ENCODE measurements around the gene PALS2.
A peak's percentile ranks its signal among the peaks of the same experiment; 100 is the strongest.

PALS2 gene

DNA sequence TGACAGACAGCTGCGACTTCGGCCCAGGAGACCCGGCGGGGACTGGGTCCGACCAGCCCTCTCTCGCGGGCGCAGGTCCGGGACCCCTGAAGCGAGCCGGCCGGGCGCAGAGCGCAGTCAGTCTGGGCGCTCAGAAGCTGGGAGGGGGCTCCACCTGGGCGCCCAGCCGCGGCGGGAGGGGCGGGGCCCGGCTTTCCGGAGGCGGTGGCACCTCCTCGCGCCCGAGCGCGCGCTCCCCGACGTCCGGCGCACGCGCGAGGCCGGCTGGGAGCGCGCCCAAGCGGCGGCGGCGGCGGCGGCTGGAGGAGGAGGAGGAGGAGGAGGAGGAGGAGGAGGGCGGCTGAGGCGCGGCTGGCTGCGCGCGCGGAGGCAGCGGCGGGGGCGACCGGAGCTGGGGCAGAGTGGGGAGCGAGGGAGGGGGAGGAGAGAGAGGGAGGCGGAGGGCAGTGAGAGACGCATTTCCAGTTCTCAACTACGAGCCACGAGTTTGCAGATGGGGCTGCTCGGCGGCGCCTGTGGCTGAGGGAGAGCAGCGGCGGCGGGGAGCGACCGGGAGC lies at the start of gene PALS2:
Gene PALS2 (plus strand): TSS at position 456 of the 557 bp plus-strand sequence. CDS start 50,216 bp downstream, outside the sequence.
- DNase-seq = peak; percentile 88

GRCh38 chr7:24531255-24531654 lies 42.0 kb upstream of the PALS2 start:
- no peak for DNase-seq

DNA sequence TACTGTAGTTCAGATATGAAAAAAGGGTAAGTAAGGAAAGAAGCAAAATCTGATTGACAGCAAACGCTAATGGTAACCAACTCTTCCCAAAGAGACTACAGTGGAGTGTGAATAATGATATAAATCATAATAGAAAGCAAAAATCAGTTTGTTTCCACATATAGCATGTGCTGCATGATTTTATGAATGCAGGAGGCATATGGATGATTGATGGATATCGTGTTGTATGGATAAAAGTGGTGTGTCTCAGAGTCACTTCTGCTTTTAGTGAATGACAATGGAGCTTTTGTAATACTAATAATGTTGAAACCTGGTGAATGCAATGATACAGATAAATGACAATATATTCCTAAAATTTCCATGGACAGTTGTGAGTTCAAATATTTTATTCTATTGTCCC lies 36.6 kb upstream of the PALS2 start:
- DNase-seq = no peak

GRCh38 chr7:24540956-24541355 lies 32.3 kb upstream of the PALS2 start:
- no peak for DNase-seq

DNA sequence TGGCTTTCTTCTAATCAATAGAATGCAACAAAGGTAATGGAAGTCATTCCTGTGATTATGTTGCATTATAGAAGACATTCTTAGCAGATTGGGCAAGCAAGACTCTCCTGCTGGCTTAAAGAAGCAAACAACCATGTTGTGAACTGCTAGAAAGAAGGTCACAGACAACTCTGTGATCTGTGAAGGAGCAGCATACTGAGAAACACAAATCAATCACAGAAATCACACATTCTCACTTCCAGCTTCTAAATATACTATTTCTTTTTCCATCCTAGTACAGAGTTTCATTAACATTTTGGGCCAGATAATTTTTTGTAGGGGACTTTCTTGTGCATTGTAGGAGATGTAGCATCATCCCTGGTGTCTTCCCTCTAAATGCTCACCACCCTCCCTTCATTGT lies 28.0 kb upstream of the PALS2 start:
- no peak for DNase-seq

- no peak for DNase-seq
Measured at GRCh38 chr7:24548390-24548789, 24.9 kb upstream of the PALS2 start.

- DNase-seq = no peak
Measured at GRCh38 chr7:24549991-24550390, 23.3 kb upstream of the PALS2 start.

DNA sequence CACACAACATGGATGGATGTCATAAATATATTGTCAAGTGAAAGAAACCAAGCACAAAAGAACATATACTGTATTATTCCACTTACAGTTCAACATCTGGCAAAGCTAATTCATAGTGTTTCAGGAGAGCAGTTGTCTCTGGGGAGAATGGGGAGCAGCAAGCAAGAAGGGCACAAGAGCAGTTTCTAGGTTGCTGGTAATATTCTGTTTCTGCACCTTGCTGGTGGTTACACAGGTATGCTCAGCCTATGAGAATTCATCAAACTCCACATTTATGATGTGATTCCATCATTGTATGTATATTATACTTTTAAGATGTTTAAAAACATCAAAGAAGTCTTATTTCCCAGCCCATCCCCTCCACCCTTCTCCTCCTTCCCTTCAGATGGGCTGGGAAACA lies 18.1 kb upstream of the PALS2 start:
- DNase-seq = no peak

- no peak for DNase-seq
Measured at GRCh38 chr7:24555719-24556118, 17.5 kb upstream of the PALS2 start.

GRCh38 chr7:24560772-24561171 lies 12.5 kb upstream of the PALS2 start:
- no peak for DNase-seq

DNA sequence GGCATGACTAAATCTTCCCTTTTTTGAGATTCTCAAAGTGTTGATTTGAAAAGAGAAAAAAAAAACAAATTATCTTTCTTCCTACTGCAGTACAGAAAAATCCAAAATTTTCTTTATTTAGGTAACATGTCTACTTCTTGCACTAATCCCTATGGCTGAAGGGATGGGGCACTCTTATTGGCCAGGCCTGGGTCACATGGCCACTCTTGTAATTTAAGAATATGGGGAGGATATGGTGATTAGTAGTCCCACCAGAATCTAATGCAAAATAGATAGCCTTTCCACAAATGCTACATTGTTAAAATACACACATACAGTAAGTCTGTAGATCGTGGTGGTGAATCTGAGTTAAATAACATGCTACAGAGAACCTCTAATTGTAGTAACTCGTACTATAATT lies 7.0 kb upstream of the PALS2 start:
- DNase-seq = no peak

DNA sequence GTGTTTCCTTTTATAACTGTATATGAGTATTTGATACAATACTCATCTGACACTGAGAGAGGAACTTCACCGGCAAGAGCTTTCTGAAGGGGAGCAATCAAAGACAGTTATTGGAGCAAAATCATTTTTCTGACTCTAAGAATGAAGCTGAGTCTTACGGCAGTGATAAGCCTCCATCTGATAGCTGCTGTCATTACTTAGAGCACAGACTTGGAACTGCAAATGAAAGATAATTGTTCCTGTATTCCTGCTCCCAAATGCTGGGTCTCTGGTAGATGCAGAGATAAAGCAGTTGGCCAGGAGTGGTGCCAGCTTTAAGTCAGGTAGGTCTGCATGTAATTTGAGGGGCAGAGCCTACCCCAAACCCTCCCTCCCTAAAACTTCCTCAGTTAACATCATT lies 2.3 kb upstream of the PALS2 start:
- DNase-seq = no peak

DNA sequence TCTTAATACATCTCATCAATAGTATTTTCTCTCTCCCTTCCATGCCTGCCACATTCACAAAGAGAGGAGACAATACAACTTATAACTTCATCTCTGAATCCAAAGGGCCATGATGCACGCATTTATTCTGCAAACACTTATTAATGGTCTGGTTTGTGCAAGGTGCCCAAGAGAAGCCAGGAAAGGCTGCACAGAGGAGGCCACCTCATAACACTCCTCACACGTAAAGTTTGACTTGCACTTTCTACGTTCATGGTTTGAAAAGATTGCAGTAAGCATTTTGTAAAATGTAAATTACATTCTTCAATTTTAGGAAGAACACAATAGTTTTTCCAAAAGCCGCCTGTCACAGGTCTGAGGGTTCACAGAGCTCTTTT lies 1.2 kb upstream of the PALS2 start:
- DNase-seq = no peak

DNA sequence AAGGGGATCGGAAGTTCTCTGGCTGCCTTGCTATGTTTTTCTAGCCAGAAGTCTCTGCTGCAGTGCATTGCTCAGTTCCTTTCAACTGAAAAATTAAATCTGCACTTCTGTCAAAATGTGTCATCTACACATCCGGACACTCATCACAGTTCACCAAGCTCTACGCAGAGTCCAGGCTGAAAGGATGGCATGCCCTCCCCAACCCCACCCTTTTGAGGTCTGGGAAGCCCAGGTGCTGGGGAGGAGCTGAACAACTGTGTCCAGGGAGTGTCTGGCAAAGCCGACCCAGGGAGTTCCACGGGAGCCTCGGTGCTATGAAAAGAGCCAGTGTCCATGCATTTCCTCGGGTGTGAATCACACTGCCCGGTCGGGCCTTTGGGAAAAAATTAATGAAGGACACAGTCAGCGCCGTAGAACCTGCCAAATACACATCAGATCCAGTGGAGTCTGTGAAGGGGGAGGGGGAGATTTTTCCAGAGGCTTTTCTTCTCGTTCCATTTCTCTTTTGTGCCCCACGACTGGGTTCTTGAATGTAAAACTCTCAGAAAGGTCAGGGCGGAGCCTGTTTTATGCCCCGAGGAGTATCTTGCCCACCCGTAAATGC lies 757 bp upstream of the PALS2 start:
- no peak for DNase-seq

- DNase-seq = peak; percentile 75
Measured at GRCh38 chr7:24573554-24574338, 494 bp downstream of the PALS2 start.

DNA sequence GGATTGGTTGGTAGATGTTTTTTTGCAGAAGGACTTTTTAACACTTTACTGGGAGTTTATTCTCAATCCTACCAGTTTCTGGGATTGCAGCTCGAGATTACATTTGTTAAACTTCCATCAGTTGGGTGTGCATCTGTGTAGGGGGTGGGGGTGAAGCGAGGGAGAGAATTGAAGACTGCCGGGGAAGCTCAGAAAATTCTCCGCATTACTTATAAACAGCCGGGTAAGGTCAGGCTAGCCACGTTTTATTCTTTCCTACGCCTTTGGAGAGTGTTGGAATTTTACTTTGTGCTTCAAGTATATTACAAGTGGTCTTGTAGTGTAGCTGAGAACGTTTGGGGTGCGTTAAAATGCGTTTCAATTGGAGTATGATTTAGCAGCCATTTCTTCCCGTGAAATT lies 1.1 kb downstream of the PALS2 start:
- DNase-seq = no peak

DNA sequence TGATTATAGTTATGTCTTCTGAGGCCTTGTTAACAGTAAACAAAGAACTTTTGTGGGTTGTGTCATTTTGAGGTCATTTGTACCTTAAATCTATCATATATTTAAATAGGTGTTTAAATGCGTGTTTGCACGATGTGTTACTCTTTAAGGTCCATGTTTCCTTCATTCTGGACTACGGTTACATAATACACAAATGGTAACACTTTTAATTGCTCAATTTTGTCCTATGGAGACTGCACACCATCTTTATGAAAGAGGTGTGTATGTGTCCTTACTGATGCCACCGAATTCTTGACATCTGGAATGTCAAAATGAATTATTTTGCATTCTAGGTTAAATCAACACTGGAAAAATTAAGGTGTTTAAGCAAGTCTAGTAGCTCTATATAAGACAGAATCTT lies 1.7 kb downstream of the PALS2 start:
- DNase-seq = no peak

DNA sequence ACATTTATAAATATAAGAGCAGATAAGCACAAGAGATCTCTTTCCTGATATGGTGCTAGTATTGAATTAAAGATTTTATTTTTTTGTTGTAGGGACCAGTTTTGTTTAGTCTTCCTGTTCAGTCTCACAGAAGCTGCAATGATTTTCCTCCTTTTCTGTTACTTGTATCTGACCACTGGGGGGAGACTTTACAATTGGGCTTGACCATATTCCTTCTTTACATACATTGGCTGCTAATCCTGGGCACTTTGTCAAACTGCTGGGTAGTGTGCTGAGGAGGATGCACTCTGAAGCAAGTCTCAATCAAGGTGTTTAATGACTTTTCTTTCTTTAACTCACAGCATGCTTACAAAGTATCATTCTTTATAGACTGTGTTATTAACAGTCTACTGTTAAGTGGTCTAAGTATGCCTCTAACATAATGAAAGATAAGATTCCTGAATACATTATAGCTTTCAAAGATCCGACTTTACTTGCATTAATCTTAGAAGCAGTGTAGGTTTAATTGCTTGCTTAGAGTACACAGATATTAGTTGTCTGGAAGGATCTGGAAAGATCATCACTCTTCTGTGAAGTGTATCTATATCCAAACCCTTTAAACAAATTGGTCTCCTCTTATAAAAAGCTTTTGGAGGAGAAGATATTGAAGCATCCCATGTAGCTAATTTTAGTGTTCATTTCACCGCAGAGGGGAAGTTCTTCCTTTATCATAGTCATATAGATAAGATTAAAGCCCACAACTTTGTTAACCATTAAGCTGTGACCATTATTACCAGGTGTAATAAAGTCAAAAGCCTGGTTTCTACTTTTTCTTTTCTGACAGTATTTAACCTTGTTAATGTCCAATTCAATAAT lies 3.1 kb downstream of the PALS2 start:
- DNase-seq = peak; percentile 49

DNA sequence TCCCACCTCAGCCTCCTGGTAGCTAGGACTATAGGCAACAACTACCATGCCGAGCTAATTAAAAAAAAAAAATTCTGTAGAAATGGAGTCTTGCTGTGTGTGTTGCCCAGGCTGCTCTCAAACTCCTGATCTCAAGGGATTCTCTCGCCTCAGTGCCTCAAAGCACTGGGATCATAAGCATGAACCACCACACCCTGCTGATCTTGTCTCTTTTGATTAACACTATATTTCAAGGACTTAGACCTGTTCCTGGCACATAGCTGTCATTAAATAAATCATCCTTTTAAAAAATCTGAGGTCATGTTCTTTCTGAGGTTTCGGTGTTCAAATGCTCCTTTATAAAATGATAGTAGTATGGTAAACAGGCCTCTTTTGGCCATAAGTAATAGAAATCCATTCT lies 4.8 kb downstream of the PALS2 start:
- no peak for DNase-seq

DNA sequence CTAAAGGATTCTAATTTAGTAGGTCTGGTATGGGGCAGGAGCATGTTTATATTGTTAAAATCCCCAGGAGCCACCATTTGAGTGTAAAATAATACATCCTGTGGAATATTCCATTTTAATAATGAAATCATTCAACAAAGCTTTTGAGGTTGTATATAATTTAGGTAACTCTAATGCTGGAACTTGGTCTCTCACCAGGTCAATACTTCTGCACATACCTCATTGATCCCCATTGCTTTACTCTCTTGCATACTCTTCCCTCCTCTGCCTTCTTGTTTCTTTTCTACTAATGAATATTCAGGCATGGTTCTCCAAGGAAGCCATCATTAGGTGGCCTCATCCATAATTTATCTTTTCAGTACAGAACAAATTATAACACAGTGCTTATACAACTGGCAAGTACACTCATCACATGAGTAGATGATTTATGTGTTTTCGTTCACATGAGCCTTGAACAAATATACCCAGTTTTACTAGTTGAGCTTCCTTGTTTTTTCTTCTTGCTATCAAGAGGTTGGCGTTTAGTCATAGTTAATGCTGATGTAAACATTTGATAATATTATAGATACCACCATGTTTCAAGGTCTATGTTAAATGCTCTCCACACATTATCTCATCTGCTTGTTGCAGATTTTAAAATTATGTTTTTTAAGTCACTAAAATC lies 7.2 kb downstream of the PALS2 start:
- no peak for DNase-seq

DNA sequence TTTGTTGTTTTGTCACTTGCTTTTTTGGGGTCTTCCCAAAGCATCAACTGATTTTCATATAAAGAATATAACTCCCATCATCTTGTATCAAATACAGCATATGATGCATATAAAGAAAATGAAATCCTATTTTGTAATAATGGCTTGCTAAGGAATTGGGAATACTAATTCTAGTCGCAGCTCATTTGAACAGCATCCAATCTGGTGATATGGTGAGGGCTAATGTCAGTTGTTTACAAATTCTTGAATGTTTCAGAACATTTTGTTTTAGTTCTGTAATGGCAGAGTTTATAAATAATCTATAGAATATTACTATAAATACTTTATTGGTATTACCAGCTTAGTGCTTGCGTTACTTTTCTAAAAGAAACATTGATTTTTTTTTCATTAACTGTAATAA lies 8.9 kb downstream of the PALS2 start:
- no peak for DNase-seq

GRCh38 chr7:24587853-24588252 lies 14.6 kb downstream of the PALS2 start:
- no peak for DNase-seq

DNA sequence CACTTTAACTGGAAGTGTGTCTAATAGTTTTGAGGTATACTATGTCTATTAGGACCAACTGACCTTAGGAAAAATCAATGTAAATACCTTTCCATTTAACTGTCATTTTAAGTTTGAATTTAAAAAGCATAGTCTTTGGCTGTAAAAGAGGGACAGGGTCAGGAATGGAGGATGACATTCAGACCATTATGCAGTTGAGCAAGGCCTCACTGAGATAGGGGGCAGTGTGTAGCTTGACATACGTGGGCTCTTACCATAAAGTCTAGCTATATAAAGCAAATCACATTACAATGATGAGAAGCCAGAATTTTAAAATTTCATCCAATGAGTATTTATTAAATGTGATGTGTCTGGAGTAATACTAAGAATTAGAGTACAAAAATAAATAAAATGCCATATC lies 17.9 kb downstream of the PALS2 start:
- no peak for DNase-seq
